Inferior parietal cortex (tissue), 1 donor: Measurements from ENCODE around the gene SAP30BP.

Experiments
- DNase-seq: peaks from one replicate; pipeline ENCODE4 v3.0.0-alpha.2; 2016; ENCODE audit errors: extremely low spot score

Gene SAP30BP

DNA sequence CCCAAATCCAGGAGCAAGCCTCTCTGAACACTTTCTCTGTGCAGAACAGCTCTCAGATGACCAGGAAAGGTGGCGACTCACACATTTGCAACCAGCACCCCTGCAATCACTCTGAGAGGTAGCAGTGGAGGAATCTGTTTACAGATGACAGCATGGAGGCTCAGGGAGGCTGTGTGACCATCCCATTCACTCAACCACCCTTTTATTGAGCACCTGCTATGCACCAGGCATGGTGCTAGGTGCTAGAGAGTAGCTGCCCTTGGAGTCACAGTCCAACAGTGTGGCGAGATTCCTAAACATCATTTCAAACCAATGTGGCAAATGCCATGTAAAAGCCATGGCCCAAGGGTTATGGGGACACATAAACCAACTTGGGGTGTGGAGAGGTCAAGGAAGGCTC is 52.6 kb downstream of the SAP30BP start:
- no peak for DNase-seq

DNA sequence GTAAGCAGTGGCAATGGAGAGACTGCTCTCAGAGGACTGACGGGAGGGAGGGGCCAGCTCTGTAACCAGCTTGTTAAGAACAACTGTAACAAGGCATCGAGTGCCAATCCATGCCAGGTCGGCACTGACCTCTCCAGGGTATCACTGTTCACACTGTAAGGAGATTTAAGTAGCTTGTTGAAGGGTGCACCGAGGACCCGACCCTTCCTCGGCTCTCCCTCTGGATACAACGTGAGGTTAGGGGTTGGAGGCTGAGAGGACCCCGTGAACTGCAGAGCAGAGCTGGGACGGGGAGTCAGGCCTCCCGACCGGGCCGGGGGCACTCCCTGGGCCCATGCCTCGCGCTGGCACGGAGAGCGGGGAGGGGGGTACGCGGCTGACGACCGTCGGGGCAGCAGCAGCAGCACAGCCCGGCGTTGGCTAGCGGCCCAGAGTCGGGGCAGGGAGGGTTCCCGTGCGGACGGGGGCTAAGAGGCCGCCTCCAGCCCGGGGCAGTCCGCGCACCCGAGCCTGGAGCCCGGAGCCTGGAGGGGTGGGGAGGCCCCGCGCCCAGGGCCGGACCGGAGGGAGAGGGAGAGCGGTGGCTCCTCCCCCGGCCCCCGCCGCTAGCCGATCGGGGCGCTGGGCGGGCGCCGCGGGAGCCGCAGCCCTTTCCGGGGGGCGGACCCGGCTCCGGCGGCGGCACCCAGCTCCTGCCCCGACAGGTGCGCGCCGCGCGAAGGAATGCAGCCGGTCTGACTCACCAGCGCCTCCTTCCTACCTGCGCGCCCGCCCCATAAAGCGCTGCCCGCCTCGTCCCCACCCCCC is 53.7 kb downstream of the SAP30BP start, which contains the start of gene ITGB4:
Gene ITGB4, plus strand, starts transcription at position 804 of the 807 bp plus-strand sequence. CDS start 3,245 bp downstream, outside the sequence.
- DNase-seq, result no peak

DNA sequence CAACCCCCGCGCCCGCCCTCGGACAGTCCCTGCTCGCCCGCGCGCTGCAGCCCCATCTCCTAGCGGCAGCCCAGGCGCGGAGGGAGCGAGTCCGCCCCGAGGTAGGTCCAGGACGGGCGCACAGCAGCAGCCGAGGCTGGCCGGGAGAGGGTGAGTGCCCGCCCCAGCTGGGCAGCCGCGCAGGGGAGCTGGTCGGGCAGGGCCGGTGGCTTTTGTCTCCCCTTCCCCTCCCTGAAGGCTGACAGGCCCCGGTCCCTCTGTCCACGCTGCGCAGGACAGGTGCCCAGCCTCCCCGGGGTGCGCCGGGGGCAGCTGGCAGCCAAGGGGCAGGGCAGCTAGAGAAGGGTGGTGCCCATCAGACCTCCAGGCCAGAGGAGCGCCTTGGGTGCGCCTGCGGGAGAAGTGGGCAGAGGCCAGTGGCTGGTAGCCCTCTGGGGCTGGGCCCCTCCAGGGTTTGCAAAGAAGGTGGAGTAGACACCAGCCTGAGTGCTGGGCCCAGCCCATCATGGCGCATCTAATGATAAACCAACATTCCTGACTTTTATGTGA is 54.4 kb downstream of the SAP30BP start:
- no peak for DNase-seq

GRCh38 chr17:75722076-75722475 is 54.9 kb downstream of the SAP30BP start:
- no peak for DNase-seq

DNA sequence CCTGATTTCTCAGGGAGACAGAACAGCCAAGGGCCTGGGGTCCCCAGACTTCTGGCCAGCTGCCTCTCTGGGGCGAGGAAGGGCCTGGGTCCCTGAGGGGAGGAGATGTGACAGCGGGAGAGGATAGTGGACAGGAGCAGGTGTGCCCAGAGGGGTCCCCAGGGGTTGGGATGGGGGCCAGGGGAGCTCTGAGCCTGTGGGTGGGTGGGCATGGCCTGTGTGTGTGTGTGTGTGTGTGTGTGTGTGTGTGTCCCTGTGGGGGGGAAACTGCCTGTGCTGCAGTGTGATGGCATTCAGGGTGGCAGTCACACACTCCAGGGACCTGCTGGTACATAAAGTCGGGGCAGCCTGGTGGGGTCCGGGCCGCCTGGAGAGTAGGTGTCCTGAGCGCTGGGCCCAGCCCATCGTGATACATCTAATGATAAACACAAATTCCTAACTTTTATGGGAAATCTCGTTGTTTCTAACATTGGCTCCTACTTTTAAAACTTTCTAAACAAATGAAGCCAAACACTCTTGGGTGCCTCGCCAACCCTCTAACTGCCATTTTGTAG is 55.5 kb downstream of the SAP30BP start:
- no peak for DNase-seq

DNA sequence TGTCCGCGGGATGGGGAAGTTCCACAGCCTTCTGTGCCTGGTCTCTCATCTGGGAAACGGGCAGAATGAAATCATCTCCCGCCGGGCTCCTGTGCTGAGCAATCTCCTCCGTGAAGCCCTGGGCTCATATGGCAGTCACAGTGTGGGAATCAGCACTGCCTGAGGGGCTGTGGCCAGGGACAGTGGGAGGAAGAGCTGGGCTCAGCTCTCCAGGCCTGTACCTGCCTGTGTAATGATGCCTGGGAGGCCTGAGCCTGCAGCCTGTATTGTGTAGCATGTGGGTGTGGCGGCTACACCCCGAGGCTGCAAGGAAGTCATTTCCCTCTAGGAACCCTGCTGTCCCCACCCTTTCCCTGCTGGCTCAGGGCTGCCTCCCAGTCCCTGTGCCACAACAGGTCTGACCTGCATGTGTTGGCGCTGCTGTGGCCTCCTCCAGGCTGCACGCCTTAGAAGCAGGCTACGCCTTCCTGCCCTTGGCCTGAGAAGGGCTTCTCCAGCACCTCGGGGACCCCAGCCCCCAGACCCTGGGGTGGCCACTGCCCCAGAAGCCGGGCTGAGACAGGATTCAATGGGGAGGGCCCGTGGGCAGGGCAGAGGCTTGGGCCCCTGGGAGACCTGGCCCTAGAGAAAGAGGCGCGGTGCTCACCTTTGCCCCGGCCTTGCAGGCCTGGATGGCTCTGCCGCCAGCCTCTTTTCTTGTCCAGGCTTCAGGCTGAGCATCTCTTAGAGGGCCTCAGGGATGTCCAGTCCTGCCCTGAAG is 56.2 kb downstream of the SAP30BP start:
- no peak for DNase-seq

- DNase-seq, result no peak
Observed at GRCh38 chr17:75724016-75725003, 57.2 kb downstream of the SAP30BP start.

DNA sequence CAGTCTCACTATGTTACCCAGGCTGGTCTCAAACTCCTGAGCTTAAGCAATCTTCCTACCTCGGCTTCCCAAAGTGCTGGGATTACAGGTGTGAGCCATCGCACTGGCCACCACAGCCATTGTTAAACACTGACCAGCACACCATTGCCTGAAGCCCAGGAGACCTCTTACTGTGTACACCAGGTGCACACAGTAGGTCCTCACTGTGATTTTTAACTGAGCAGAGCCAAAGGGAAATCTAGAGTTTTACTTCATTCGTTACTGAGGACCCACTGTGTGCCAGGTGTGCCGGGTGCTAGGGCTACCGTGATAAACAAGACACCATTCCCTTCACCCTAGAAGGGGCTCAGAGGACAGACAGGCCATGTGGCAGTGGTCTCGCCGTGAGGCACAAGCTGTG is 58.4 kb downstream of the SAP30BP start:
- no peak for DNase-seq

DNA sequence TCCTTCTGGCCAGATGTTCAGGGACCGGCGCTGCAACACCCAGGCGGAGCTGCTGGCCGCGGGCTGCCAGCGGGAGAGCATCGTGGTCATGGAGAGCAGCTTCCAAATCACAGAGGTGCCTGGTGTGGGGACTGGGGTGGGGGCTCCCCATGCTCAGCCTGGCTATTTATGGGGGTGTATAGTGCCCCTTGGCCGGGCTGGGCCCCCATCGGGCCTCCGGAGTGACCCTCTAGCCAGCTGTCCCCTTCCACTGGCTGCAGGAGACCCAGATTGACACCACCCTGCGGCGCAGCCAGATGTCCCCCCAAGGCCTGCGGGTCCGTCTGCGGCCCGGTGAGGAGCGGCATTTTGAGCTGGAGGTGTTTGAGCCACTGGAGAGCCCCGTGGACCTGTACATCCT is 60.3 kb downstream of the SAP30BP start:
- no peak for DNase-seq

DNA sequence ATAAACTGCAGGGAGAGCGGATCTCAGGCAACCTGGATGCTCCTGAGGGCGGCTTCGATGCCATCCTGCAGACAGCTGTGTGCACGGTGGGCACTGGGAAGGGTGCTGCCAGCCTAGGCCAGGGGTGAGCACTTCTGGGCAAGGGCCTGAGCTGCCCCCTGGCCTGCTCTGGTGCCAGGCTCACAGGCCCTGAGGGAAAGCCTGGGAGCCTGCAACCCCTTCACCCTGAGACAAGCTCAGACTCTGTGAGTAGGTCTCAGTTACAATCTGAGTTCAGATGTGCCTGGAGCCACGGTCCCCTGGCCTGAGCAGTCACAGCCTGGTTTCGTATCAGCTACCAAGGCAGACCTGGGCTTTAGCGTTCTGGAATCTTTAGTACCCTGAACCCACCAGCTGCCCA is 62.2 kb downstream of the SAP30BP start:
- no peak for DNase-seq

DNA sequence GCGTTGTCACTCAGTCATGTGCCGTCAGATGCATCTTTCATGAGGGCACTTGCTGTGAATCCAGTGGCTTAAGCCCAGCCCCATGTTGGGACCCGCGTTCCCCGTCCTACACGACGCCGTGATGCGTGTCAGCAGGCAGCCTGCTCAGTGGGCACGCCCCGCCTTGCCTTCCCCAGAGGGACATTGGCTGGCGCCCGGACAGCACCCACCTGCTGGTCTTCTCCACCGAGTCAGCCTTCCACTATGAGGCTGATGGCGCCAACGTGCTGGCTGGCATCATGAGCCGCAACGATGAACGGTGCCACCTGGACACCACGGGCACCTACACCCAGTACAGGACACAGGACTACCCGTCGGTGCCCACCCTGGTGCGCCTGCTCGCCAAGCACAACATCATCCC is 62.9 kb downstream of the SAP30BP start:
- DNase-seq, result no peak

GRCh38 chr17:75731086-75731715 is 64.1 kb downstream of the SAP30BP start:
- no peak for DNase-seq

DNA sequence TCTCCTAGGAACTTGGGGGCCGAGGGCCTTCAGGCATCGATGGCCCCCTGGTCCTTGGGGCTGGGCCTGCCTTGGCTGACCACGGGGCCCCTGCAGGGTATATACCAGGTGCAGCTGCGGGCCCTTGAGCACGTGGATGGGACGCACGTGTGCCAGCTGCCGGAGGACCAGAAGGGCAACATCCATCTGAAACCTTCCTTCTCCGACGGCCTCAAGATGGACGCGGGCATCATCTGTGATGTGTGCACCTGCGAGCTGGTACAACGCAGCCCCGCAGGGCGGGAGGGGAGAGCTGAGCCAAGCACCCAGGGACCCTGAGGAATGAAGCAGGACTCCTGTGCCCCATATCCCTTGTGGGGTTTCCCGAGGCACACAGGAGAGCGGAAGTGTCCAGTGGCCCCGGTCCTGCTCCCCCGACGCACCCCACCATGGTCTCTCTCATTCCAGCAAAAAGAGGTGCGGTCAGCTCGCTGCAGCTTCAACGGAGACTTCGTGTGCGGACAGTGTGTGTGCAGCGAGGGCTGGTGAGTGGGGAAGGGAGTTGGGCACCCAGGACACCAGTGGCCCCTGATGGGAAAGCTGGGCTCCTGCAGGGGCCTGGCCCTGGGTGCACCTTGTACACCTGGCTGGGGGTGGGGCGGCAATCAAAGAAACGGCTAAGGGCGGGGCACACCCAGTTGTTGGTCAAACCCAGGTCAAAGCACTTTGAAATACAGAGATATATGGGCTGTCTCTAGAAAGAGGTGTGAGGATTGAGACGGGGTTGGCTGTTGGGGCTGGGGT is 64.8 kb downstream of the SAP30BP start:
- DNase-seq, result no peak

GRCh38 chr17:75733471-75733870 is 66.3 kb downstream of the SAP30BP start:
- no peak for DNase-seq

DNA sequence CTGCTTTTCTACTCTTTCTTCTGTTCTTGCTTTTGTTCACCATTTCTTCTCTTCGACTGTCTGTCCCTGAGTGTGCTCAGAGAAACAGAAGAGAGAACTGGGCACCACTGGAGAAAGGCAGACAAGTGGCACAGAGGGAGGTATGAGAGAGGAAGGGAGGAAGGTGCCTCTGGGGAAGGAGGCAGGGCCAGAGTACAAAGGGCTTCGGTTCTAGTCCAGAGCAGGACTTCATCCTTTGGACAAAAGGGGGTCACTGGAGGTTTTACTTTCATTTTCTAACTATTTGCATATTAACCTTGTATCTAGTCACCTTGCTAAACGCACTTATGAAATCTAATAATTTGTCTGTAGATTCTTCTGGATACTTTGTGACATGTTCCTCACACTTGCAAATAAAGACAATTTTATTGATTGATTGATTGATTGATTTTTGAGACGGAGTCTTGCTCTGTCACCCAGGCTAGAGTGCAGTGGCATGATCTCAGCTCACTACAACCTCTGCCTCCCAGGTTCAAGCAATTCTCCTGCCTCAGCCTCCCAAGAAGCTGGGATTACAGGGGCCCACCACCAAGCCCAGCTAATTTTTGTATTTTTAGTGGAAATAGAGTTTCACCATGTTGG is 67.6 kb downstream of the SAP30BP start:
- no peak for DNase-seq

GRCh38 chr17:75736173-75736835 is 69.2 kb downstream of the SAP30BP start:
- DNase-seq, result no peak

DNA sequence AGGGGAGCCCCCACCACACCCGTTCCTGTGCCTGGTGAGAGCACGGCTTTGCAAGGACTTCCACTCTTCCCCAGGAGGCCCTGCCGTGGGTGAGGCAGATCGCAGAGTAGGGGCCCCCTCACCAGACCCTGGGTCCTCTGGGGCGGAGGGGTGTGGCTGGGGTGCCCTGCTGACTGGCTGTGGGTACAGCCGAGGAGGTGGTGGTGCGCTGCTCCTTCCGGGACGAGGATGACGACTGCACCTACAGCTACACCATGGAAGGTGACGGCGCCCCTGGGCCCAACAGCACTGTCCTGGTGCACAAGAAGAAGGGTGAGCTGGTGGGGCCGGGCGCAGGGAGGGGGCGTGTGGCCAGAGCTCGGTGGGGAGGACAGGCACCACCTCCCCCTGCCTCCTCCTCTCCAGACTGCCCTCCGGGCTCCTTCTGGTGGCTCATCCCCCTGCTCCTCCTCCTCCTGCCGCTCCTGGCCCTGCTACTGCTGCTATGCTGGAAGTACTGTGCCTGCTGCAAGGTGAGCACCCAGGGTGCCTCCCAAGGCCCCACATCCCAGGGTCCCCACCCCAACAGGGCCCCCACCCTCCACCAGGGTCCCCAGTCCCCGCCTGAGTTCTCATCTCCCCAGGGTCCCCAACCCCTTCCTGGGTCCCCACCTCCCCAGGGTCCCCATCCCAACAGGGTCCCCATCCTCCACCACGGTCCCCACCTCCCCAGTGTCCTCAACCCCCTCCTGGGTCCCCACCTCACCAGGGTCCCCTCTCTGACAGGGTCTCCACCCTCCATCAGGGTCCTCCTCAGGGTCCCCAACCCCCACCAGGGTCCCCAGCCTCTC is 70.2 kb downstream of the SAP30BP start:
- no peak for DNase-seq

GRCh38 chr17:75738218-75738802 is 71.2 kb downstream of the SAP30BP start:
- DNase-seq, result no peak
